Breast epithelium (tissue), 4 donors: Measurements from ENCODE around the gene FBXW8. TPM values are rescaled to one million over a fixed set of nuclear protein-coding genes. Genes with fewer than 3 reads are reported as not detected.

ENCODE experiments used
- DNase-seq, 2 donors: peaks; one replicate each; pipeline ENCODE4 v3.0.0-alpha.2; 2019; ENCODE audit warnings: low spot score in 2 of 2
- H3K27ac ChIP-seq, 2 donors: fragments of 200-600 bp; sonication (generic) in 1 of 2; one replicate each; pipeline ENCODE4 v1.5.1; 2016 to 2019; ENCODE audit warnings: mild to moderate bottlenecking in 1 of 2
- H3K27me3 ChIP-seq, 2 donors: fragments of 200-600 bp; sonication (generic) in 1 of 2; one replicate each; pipeline versions ENCODE4 v1.5.1 to v1.6.0; 2017 to 2019; ENCODE audit warnings: control low read depth in 1 of 2, mild to moderate bottlenecking in 1 of 2
- H3K36me3 ChIP-seq: fragments of 200-600 bp; one replicate; pipeline ENCODE4 v1.5.1; 2019
- H3K4me1 ChIP-seq, 2 donors: fragments of 200-600 bp; sonication (generic); one replicate each; pipeline ENCODE4 v1.5.1; 2016 to 2019; ENCODE audit warnings: control low read depth in 1 of 2
- H3K4me3 ChIP-seq, 3 donors: fragments of 200-600 bp; sonication (generic); 1 replicate in 2 of 3; 2 replicates in 1 of 3; pipeline ENCODE4 v1.5.1; 2016 to 2019; ENCODE audit warnings: mild to moderate bottlenecking in 3 of 3, moderate library complexity in 2 of 3
- H3K9me3 ChIP-seq, 2 donors: fragments of 200-600 bp; sonication (generic) in 1 of 2; one replicate each; pipeline ENCODE4 v1.5.1; 2016 to 2019; ENCODE audit warnings: control low read depth in 1 of 2
- POLR2A ChIP-seq: fragments of 450-650 bp; IDR thresholded peaks from one replicate; pipeline ENCODE4 v1.6.1; 2016; ENCODE audit warnings: antibody characterized with exemption, mild to moderate bottlenecking, moderate library complexity
- POLR2AphosphoS5 ChIP-seq, 3 donors: sonication (generic); formaldehyde crosslinking; IDR thresholded peaks; one replicate each; pipeline ENCODE4 v1.6.1; 2017; ENCODE audit warnings: antibody characterized with exemption in 3 of 3
- intact Hi-C: fragments of 100-400 bp; cut with DNase I; formaldehyde crosslinking; loops from one replicate; pipeline ENCODE4 v1.15.1; 2023; ENCODE audit warnings: low total_unique reads
- total RNA-seq, 3 donors: library from RNA; depleted of rRNA; stranded (reverse); fragments of >200 nt; gene quantifications; one replicate each; pipeline ENCODE4 v1.1.0, GENCODE V29; 2016
- TF ChIP-seq, protein P1 (sequence below), 3 donors: fragments of 450-650 bp; IDR thresholded peaks; one replicate each; pipeline ENCODE4 v1.5.1; 2016 to 2017; ENCODE audit warnings: antibody characterized with exemption in 3 of 3, mild to moderate bottlenecking in 3 of 3, moderate library complexity in 3 of 3

The FBXW8 gene
- total RNA-seq, 3 donors from 2014 or later: 14.9 to 22.3 (median 16.4) TPM

DNA sequence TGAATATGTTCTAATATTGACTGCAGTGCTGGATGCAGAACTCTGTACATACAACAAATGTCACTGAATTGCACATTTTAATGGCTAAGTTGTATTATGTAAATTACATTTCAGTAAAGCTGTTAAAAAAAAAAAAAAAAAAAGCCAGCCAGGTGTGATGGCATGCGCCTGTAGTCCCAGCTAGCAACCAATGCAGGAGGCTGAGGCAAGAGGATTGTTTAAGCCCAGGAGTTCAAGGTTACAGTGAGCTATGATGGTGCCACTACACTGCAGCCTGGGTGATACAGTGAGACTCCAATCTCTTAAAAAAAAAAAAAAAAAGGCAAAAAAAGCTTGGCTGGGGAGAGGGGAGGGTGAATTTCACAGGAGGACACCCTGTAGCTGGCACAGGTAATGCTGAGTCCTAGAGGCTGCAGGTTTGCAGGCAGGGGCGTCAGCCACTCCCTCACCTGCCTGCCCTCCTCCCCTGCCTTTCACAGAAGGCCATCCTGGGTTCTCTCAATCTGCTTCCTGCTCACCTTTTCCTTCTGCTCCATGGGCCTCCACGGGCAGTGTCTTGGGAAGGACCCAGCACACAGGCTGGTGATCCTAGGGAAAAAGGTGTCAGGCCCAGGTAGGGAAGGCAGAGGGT is 147.8 kb downstream of the FBXW8 start:
- TF ChIP-seq POLR2A: no peak
- TF ChIP-seq POLR2AphosphoS5 (IDR thresholded peaks at IDR 0.05): no peak
- TF ChIP-seq, protein P1, sequence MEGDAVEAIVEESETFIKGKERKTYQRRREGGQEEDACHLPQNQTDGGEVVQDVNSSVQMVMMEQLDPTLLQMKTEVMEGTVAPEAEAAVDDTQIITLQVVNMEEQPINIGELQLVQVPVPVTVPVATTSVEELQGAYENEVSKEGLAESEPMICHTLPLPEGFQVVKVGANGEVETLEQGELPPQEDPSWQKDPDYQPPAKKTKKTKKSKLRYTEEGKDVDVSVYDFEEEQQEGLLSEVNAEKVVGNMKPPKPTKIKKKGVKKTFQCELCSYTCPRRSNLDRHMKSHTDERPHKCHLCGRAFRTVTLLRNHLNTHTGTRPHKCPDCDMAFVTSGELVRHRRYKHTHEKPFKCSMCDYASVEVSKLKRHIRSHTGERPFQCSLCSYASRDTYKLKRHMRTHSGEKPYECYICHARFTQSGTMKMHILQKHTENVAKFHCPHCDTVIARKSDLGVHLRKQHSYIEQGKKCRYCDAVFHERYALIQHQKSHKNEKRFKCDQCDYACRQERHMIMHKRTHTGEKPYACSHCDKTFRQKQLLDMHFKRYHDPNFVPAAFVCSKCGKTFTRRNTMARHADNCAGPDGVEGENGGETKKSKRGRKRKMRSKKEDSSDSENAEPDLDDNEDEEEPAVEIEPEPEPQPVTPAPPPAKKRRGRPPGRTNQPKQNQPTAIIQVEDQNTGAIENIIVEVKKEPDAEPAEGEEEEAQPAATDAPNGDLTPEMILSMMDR (IDR thresholded peaks at IDR 0.05): no peak
- DNase-seq: no peak
- Histone ChIP-seq H3K4me1 (no peaks in the 10 kb centered on the region), H3K9me3 (no peaks in the 10 kb centered on the region), H3K27me3 (no peaks in the 10 kb centered on the region), H3K4me3 (no peak overlapping the region), H3K36me3 (no peaks in the 10 kb centered on the region), H3K27ac (no peak overlapping the region)
- intact Hi-C loops: no loop called here

DNA sequence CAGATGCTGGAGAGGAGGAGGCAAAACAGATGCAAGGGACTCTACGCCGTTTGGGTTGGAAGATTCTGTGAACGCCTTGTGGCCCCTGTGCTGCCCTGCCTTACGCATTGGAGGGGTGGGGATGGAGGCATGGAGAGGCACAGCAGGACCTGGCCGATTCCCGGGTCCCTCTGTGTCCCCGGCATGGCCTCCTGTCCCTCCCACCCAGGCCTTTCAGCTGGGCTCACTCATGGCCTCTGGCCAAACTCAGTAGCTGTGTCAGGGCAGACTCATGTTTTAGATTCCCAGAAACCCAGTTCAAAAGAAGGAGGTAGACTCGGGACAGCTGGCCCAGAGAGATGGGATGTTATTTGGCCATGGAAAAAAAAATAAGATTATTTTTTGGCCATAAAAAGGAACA is 148.4 kb downstream of the FBXW8 start:
- DNase-seq: no peak
- no peak overlapping the region for H3K4me3 ChIP-seq
- TF ChIP-seq, protein P1 (IDR thresholded peaks at IDR 0.05): no peak
- no peak for TF ChIP-seq POLR2AphosphoS5 (IDR thresholded peaks at IDR 0.05)
- no peak for TF ChIP-seq POLR2A

DNA sequence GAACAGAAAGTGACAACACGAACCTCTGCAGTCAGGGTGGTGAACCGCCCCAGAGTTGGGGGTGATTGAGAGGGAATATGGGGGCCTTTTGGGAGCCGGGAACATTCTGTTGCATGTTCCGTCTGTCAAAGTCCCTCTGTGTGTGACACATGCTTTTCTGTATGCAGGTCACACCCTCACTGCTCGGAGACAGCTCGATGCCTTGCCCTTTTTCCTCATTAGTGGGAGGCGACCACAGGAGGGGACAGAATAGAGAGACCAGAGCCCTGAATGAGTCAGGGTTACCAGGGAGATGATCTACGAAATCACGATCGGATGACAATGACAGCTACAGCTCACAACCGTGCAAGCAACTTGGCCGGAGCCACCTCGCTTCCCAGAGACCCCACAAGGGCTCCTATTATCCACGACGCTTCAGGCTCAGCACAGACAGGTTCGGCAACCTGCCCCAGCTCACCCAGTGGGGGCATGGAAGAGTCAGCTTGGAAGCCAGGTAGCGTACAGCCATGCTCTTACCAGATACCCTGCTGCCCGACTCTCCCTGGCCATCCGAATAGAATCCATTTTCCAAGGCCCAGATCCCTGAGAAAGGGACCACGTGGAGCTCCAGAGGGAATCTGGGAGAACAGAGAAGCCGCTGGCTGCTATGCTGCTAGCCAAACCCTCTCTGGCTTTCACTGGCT is 149.6 kb downstream of the FBXW8 start:
- intact Hi-C loops: no loop called here
- TF ChIP-seq, protein P1 (IDR thresholded peaks at IDR 0.05): no peak
- TF ChIP-seq POLR2A: no peak
- TF ChIP-seq POLR2AphosphoS5 (IDR thresholded peaks at IDR 0.05): no peak
- no peaks in the 10 kb centered on the region for H3K27me3 ChIP-seq
- DNase-seq: no peak
- H3K27ac ChIP-seq: no peak overlapping the region
- no peaks in the 10 kb centered on the region for H3K9me3 ChIP-seq
- H3K4me3 ChIP-seq: no peak overlapping the region
- H3K4me1 ChIP-seq: no peaks in the 10 kb centered on the region
- H3K36me3 ChIP-seq: no peaks in the 10 kb centered on the region

More for the DNA sequence above, 148.4 kb downstream of the FBXW8 start:
- Histone ChIP-seq H3K9me3 (no peaks in the 10 kb centered on the region), H3K4me1 (no peaks in the 10 kb centered on the region), H3K27me3 (no peaks in the 10 kb centered on the region), H3K27ac (no peak overlapping the region), H3K36me3 (no peaks in the 10 kb centered on the region)
- intact Hi-C loops: no loop called here

DNA sequence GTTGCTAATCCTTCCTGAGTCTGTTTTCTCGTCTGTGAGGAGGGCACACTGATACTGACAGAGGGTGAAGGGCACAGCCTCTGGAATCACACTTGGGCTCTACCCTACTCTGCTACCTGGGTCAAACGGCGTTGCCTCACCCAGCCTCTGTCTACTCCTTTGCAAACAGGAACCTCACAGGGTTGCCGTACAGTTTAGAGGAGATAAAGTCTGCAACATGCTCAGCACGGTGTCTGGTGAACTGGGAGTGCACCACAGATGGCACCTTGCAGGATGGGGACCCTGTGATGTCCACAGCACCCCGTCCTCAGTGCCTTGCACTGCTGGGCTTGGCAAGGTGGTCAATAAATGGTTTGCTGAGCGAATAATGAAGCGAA is 150.2 kb downstream of the FBXW8 start:
- H3K27ac ChIP-seq: no peak overlapping the region
- no peaks in the 10 kb centered on the region for H3K4me1 ChIP-seq
- H3K27me3 ChIP-seq: no peaks in the 10 kb centered on the region
- H3K36me3 ChIP-seq: no peaks in the 10 kb centered on the region
- TF ChIP-seq POLR2A (no peak), POLR2AphosphoS5 (IDR thresholded peaks at IDR 0.05) (no peak)
- TF ChIP-seq, protein P1 (IDR thresholded peaks at IDR 0.05): no peak
- intact Hi-C loops: no loop called here
- no peak overlapping the region for H3K4me3 ChIP-seq
- DNase-seq: no peak
- H3K9me3 ChIP-seq: no peaks in the 10 kb centered on the region

DNA sequence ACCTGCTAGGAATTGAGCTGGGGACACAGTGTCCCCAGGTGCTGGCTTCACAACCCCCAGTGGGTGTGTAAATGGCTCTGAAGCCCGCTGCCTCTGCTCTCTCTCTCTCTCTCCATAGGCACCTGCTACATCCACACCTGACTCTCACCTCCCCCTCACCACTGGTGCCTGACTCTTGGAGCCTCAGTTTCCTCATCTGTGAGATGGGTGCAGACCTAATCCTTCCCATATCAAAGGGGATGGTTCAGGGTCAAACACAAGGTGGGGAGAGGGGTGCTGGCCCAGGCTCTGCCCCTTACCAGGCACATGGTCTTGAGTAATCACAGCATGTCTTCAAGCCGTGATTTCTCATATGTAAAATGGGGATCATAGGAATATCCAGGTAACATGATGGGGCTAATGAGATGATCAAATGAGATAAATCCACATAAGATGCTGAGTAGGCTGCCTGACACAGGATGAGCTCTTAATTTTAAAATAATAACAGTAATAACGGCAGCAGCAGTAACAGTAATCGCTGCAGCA is 150.9 kb downstream of the FBXW8 start:
- H3K4me1 ChIP-seq: no peaks in the 10 kb centered on the region
- DNase-seq: no peak
- H3K9me3 ChIP-seq: no peaks in the 10 kb centered on the region
- no peaks in the 10 kb centered on the region for H3K36me3 ChIP-seq
- intact Hi-C loops: no loop called here
- no peak overlapping the region for H3K4me3 ChIP-seq
- no peak overlapping the region for H3K27ac ChIP-seq
- H3K27me3 ChIP-seq: no peaks in the 10 kb centered on the region
- TF ChIP-seq POLR2A (no peak), POLR2AphosphoS5 (IDR thresholded peaks at IDR 0.05) (no peak)
- TF ChIP-seq, protein P1 (IDR thresholded peaks at IDR 0.05): no peak
